ENCODE data around the gene ARAP2. TPM values are rescaled to one million over a fixed set of nuclear protein-coding genes. Genes with fewer than 3 reads are reported as not detected.

ARAP2 gene
- total RNA-seq, 4 donors from 2014 or later: 7.5 to 21.0 (median 7.9) TPM

- no peaks in the 10 kb centered on the region for H3K4me1 ChIP-seq
- 88% methylated on average over 3 of the region's 3 CpGs for WGBS
- no peak overlapping the region for H3K27ac ChIP-seq (replicated peaks in 1 of 4)
- intact Hi-C loops (cut with DNase I): no loop called here
- no peak for DNase-seq (ENCODE audit: extremely low spot score)
- no peaks in the 10 kb centered on the region for H3K9me3 ChIP-seq
- no peak for TF ChIP-seq POLR2AphosphoS5 (IDR thresholded peaks at IDR 0.05)
- TF ChIP-seq, protein P1, sequence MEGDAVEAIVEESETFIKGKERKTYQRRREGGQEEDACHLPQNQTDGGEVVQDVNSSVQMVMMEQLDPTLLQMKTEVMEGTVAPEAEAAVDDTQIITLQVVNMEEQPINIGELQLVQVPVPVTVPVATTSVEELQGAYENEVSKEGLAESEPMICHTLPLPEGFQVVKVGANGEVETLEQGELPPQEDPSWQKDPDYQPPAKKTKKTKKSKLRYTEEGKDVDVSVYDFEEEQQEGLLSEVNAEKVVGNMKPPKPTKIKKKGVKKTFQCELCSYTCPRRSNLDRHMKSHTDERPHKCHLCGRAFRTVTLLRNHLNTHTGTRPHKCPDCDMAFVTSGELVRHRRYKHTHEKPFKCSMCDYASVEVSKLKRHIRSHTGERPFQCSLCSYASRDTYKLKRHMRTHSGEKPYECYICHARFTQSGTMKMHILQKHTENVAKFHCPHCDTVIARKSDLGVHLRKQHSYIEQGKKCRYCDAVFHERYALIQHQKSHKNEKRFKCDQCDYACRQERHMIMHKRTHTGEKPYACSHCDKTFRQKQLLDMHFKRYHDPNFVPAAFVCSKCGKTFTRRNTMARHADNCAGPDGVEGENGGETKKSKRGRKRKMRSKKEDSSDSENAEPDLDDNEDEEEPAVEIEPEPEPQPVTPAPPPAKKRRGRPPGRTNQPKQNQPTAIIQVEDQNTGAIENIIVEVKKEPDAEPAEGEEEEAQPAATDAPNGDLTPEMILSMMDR (IDR thresholded peaks at IDR 0.05): no peak
- TF ChIP-seq EP300 (IDR thresholded peaks at IDR 0.05): no peak
- TF ChIP-seq POLR2A (IDR thresholded peaks at IDR 0.05; ENCODE audit: low read depth): no peak
- H3K27me3 ChIP-seq: no peaks in the 10 kb centered on the region
- no peaks in the 10 kb centered on the region for H3K36me3 ChIP-seq
- H3K4me3 ChIP-seq: no peak overlapping the region
These were observed 65.8 kb downstream of the ARAP2 start for GRCh38 chr4:36178484-36178883.

DNA sequence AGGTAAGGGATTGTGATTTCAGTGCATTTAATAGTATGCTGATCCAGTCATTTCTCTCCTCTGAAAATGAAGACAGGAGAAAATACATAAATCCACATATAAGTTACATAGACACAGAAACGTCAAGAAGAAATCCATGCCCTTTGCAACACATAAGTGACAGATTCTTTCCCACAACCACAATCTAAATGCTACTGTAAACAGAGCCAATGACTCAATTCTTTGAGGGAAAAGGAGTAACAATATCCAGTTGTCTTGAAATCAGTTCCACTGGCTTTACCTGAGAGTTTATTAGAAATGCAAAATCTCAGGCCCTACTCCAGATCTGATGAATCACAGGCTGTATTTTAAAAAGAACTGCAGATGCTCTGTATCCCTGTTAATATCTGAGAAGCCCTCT, 66.4 kb downstream of the ARAP2 start:
- intact Hi-C loops (cut with DNase I): no loop called here
- Histone ChIP-seq H3K27me3 (no peaks in the 10 kb centered on the region), H3K4me3 (no peak overlapping the region), H3K9me3 (no peaks in the 10 kb centered on the region), H3K36me3 (no peaks in the 10 kb centered on the region), H3K4me1 (no peaks in the 10 kb centered on the region), H3K27ac (replicated peaks in 1 of 4) (no peak overlapping the region)
- DNase-seq (ENCODE audit: extremely low spot score): no peak
- TF ChIP-seq POLR2AphosphoS5 (IDR thresholded peaks at IDR 0.05) (no peak), POLR2A (IDR thresholded peaks at IDR 0.05; ENCODE audit: low read depth) (no peak), EP300 (IDR thresholded peaks at IDR 0.05) (no peak)
- TF ChIP-seq, protein P1 (IDR thresholded peaks at IDR 0.05): no peak
- WGBS: 68% methylated on average over 1 of the region's 1 CpG

DNA sequence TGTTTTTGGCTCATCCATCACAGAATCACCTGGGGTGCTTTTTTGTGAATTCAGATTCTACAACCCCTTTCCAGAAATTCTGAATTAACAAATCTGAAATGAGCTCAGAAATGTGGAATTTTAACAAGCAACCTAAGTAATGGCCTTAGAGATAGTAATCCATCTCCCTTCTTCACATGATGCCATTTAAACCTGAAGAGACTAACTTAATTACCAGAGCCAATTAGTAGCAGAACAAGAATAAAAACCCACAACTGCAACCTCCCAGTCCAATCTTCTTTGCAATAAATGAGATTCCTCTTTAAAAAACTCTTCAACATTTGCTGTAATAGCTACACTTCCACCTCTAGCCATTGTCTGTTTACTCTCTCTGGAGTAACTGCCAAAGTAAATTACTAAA, 69.7 kb downstream of the ARAP2 start:
- intact Hi-C loops (cut with DNase I): no loop called here
- TF ChIP-seq, protein P1 (IDR thresholded peaks at IDR 0.05): no peak
- TF ChIP-seq POLR2AphosphoS5 (IDR thresholded peaks at IDR 0.05) (no peak), POLR2A (IDR thresholded peaks at IDR 0.05; ENCODE audit: low read depth) (no peak), EP300 (IDR thresholded peaks at IDR 0.05) (no peak)
- Histone ChIP-seq H3K36me3 (no peaks in the 10 kb centered on the region), H3K27me3 (no peaks in the 10 kb centered on the region), H3K27ac (replicated peaks in 1 of 4) (no peak overlapping the region), H3K9me3 (no peaks in the 10 kb centered on the region), H3K4me3 (no peak overlapping the region), H3K4me1 (no peaks in the 10 kb centered on the region)
- DNase-seq (ENCODE audit: extremely low spot score): no peak

GRCh38 chr4:36173905-36174304, 70.4 kb downstream of the ARAP2 start:
- no peaks in the 10 kb centered on the region for H3K9me3 ChIP-seq
- H3K27ac ChIP-seq (replicated peaks in 1 of 4): no peak overlapping the region
- H3K4me1 ChIP-seq: no peaks in the 10 kb centered on the region
- no peak for DNase-seq (ENCODE audit: extremely low spot score)
- TF ChIP-seq, protein P1 (IDR thresholded peaks at IDR 0.05): no peak
- TF ChIP-seq EP300 (IDR thresholded peaks at IDR 0.05): no peak
- no peak for TF ChIP-seq POLR2A (IDR thresholded peaks at IDR 0.05; ENCODE audit: low read depth)
- no peak for TF ChIP-seq POLR2AphosphoS5 (IDR thresholded peaks at IDR 0.05)
- intact Hi-C loops (cut with DNase I): no loop called here
- H3K4me3 ChIP-seq: no peak overlapping the region
- H3K36me3 ChIP-seq: no peaks in the 10 kb centered on the region
- no peaks in the 10 kb centered on the region for H3K27me3 ChIP-seq

- intact Hi-C loops (cut with DNase I): no loop called here
- 76% methylated on average over 2 of the region's 2 CpGs for WGBS
- Histone ChIP-seq H3K4me3 (no peak overlapping the region), H3K4me1 (no peaks in the 10 kb centered on the region), H3K9me3 (no peaks in the 10 kb centered on the region), H3K27me3 (no peaks in the 10 kb centered on the region), H3K27ac (replicated peaks in 1 of 4) (no peak overlapping the region), H3K36me3 (no peaks in the 10 kb centered on the region)
- no peak for TF ChIP-seq EP300 (IDR thresholded peaks at IDR 0.05)
- no peak for TF ChIP-seq POLR2AphosphoS5 (IDR thresholded peaks at IDR 0.05)
- TF ChIP-seq POLR2A (IDR thresholded peaks at IDR 0.05; ENCODE audit: low read depth): no peak
- TF ChIP-seq, protein P1 (IDR thresholded peaks at IDR 0.05): no peak
- no peak for DNase-seq (ENCODE audit: extremely low spot score)
These were observed 71.7 kb downstream of the ARAP2 start for GRCh38 chr4:36172656-36173055.
